Tongue (tissue), 2 donors: ENCODE results near the gene NOS1AP. TPM values are rescaled to one million over a fixed set of nuclear protein-coding genes. Genes with fewer than 3 reads are reported as not detected.

ENCODE experiments used
- DNase-seq: peaks from one replicate; pipeline ENCODE4 v3.0.0-alpha.2; 2015
- total RNA-seq: library from RNA; depleted of rRNA; stranded (reverse); fragments of >200 nt; gene quantifications from one replicate; pipeline ENCODE4 v1.2.3, GENCODE V29; 2014

NOS1AP gene
- total RNA-seq, 1 donor from 2014 or later, result 1.6 TPM

DNA sequence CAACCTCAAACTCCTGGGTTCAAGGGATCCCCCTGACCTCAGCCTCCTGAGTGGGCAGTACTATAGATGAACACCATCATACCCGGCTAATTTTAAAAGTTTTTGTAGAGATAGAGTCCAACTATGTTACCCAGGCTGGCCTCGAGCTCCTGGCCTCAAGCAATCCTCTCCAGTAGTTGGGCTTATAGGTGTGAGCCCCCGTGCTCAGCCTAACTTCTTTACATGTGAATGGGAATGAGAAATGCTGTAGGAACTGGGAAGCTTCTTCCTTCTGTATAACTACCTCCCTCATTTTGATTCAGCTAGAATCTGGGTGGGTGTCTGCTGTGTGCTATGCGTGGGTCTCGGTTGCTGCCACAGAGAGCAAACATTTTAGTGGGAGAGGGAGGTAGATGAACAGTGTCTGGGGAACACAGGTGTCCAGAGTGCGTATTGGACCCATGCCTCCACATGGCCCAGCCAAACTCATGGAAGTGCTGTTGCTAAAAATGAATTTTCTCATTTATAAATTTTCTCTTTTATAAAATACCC is 150.6 kb downstream of the NOS1AP start:
- DNase-seq, result no peak

- no peak for DNase-seq
These were observed 152.5 kb downstream of the NOS1AP start for GRCh38 chr1:162222014-162222413.

GRCh38 chr1:162222730-162223129 is 153.2 kb downstream of the NOS1AP start:
- DNase-seq, result no peak

GRCh38 chr1:162223488-162223887 is 154.0 kb downstream of the NOS1AP start:
- no peak for DNase-seq

DNA sequence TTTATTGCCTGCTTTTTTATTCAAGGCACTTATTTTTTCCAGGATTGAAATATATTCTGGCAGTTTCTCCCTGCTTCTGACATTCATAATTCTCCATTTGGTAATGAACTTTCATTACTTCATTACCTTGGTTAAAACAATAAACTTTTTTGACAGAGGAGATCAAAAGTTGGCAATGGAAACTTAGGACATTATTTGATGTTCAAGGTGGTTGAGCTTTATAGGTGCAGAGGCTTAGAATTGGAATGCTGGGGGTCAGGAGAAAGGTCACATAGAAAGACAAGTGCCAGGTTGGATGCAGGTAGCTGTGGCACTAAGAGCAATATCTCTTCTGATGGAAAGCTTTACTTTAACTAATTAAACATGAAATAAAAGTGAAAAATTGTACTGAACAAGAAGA is 154.8 kb downstream of the NOS1AP start:
- no peak for DNase-seq

DNA sequence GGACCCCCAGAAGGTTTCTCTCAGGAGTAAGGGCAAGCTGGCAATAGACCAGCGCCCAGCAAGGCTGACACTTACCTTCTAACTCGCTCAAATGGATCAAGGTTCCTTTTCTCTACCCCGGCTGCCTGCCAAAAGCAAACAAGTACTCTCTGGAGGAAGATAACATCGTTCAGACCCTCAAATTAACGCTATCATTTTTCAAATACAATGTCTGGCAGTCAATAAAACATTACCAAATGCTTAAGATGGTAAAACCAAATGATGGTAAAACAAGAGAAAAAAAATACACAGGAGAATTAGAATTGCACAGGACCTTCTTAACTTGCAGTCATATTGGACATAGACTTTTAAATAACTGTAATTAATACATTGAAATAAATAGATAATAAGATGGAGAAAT is 159.1 kb downstream of the NOS1AP start:
- DNase-seq, result no peak

DNA sequence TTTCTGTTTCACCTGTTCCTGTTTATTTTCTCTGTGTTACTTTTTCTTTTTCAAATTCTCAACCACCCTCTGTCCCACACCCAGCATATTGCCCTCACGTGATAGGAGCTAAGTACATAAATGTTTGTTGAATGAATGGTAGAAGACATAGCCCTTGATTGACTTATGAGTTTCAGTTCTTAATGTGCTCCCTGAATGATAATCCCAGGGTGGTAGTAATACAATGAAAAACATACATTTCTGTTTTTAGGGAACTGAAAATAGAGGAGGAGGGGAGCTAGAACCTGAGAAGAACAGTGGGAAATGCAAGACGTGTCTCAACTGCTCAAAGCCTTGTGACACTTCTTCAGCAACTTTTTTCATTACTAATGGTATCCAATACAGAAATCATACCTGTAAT is 160.1 kb downstream of the NOS1AP start:
- no peak for DNase-seq

DNA sequence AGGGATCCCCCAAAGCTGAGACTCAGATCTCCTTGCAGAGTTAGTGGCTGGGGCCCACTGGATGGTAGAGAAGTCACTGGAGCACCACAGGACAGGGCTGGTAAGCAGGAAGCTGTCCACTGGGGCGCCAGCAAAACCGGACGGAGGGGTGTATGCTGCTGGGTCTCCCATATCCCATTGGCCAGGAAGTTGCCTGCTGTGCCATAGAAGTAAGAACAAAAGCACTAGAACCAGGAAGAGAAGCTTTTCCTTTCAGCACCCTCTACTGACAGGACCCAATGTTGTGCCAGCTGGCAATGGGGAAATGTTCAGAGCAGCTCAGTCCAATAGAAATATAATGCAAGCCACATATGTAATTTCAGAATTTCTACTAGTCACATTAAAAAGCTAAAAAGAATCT is 160.6 kb downstream of the NOS1AP start:
- DNase-seq, result no peak

DNA sequence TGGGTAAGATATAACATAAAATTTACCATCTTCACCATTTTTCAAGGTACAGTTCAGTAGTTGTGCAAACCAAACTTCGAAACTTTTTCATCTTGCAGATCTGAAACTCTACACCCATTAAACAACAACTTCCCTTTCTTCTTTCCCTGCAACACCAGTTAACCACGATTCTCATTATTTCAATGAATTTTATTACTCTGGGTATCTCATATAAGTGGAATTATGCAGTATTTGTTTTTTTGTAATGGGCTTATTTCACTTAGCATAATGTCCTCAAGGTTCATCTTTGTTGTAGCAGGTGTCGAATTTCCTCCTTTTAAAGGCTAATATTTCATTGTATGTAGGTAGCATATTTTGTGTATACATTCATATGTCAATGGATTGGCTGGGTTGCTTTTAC is 161.0 kb downstream of the NOS1AP start:
- DNase-seq, result no peak

GRCh38 chr1:162232034-162232711 is 162.7 kb downstream of the NOS1AP start:
- no peak for DNase-seq

- DNase-seq, result no peak
These were observed 163.6 kb downstream of the NOS1AP start for GRCh38 chr1:162233066-162233465.

- no peak for DNase-seq
These were observed 164.4 kb downstream of the NOS1AP start for GRCh38 chr1:162233937-162234336.

DNA sequence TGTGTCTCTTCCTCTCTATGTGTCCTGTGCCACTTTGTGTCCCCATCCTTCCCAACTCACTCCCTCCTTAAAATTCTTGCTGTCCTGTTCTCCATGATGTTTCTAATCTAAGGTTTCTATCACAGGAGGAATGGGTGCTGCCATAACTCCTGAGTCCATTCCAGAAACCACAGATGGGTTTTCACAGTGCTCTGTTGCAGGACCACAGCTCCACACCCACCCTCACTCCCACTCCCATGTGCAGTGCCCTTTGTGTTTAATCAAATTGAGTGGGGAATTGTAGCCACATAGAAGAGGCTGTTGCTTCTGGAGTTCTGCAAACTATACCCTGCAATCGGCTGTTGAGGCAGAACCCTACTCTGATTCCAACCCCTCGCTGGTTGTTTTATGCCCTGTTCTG is 165.1 kb downstream of the NOS1AP start:
- no peak for DNase-seq

GRCh38 chr1:162235241-162235800 is 165.8 kb downstream of the NOS1AP start:
- peak; percentile 63 for DNase-seq

- DNase-seq, result no peak
These were observed 166.7 kb downstream of the NOS1AP start for GRCh38 chr1:162236201-162236600.

- no peak for DNase-seq
These were observed 167.1 kb downstream of the NOS1AP start for GRCh38 chr1:162236618-162237017.

DNA sequence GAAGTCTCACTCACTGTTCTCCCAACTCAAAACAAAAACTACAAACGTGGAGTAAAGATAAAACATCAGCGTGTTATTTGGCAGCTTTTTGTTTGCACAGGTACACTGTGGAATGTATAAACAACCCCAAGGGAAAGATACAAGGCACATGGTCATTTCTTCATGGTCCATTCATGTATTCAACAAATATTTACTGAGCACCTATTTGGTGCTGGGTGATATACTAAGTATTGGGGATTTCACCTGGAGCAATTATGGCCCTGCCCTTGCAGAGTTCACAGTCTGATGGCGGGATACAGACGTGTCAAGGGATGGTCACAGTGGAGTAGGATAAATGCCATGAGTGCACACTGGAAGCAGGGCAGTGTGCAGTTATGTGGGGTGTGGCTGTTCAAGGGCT is 171.1 kb downstream of the NOS1AP start:
- DNase-seq, result no peak

- no peak for DNase-seq
These were observed 173.3 kb downstream of the NOS1AP start for GRCh38 chr1:162242804-162243203.

GRCh38 chr1:162248854-162249535 is 179.5 kb downstream of the NOS1AP start:
- DNase-seq, result no peak

- DNase-seq, result no peak
These were observed 180.7 kb downstream of the NOS1AP start for GRCh38 chr1:162250004-162250730.

DNA sequence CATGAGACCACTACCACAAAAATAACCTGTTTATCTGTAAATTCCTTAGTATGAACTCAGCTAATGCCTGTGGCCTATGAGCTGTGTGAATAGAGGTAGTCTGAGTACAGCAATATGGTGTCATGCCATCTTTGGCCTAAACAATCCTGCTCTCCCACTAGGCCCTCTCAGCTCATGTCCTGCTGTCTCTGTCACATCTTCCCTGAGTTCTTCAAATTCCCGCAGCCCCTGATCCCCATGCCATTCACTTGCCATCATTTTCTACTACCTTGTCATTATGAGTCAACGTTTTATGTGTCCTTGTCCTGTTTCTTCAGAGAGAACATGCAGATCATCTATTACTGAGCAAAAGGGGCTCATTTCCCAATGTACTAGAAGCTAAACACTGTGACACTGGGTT is 181.6 kb downstream of the NOS1AP start:
- DNase-seq, result no peak

DNA sequence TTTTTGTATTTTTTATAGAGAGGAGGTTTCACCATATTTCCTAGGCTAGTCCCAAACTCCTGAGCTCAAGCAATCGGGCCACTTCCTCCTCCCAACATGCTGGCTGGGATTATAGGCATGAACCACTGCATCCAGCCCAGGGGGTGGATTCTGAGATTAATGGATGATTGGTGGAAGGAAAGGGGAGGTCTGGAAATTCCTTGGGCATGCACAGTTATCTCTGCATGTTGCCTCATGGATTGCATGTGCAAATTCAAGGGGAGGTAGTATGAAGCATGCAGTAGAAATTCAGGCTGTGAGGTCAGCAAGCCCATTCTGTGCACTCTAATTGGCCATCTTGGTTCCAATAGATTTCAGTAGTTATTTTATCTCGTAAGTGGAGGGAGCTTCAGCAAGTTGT is 182.7 kb downstream of the NOS1AP start:
- no peak for DNase-seq

- no peak for DNase-seq
These were observed 184.3 kb downstream of the NOS1AP start for GRCh38 chr1:162253790-162254189.
